Measurements from ENCODE around the gene MINK1. TPM values are rescaled to one million over a fixed set of nuclear protein-coding genes. Genes with fewer than 3 reads are reported as not detected.
A peak's percentile ranks its signal among the peaks of the same experiment; 100 is the strongest.

MINK1 gene
- total RNA-seq, 1 donor from 2014 or later, result 65.3 TPM

DNA sequence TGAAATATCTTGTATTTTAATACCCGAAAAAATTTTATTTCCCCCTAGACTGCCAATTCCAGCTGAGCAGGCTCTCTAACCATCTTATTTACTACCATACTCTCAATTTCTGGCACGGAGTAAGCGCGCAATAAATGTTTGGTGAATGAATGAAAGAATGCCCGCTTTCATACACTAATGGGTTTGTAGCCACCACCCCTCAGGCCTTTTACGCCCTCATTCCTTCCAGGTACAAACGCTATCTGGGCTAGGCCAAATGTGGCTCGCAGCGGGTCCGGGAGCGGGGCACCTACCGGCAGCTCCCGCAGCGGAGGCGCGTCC, 26.7 kb upstream of the MINK1 start:
- no peak for DNase-seq
- CTCF ChIA-PET, result interaction anchor here (2.8 kb wide), 1 partner anchor 16 kb away, joined by 11 read pairs; no protein-coding TSS in a partner anchor
- TF ChIP-seq, protein P1, sequence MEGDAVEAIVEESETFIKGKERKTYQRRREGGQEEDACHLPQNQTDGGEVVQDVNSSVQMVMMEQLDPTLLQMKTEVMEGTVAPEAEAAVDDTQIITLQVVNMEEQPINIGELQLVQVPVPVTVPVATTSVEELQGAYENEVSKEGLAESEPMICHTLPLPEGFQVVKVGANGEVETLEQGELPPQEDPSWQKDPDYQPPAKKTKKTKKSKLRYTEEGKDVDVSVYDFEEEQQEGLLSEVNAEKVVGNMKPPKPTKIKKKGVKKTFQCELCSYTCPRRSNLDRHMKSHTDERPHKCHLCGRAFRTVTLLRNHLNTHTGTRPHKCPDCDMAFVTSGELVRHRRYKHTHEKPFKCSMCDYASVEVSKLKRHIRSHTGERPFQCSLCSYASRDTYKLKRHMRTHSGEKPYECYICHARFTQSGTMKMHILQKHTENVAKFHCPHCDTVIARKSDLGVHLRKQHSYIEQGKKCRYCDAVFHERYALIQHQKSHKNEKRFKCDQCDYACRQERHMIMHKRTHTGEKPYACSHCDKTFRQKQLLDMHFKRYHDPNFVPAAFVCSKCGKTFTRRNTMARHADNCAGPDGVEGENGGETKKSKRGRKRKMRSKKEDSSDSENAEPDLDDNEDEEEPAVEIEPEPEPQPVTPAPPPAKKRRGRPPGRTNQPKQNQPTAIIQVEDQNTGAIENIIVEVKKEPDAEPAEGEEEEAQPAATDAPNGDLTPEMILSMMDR (IDR thresholded peaks at IDR 0.05), result no peak
- no peak overlapping the region for H3K27ac Mint-ChIP-seq
- intact Hi-C loops (cut with micrococcal nuclease), result loop anchor here (2.0 to 5.0 kb wide), 2 partner anchors 96 to 141 kb away; partner anchors contain the start of genes ARRB2 and PFN1
- peaks cover 17% of the 10 kb centered on the region for H3K4me1 Mint-ChIP-seq
- peaks cover 19% of the 10 kb centered on the region for H3K36me3 Mint-ChIP-seq (ENCODE audit: low read depth)
- no peaks in the 10 kb centered on the region for H3K9me3 Mint-ChIP-seq
- POLR2A ChIA-PET, result interaction anchor here (0.5 to 2.3 kb wide), 12 partner anchors 9 to 222 kb away, joined by 3 to 31 read pairs (median 3); partner anchors contain the start of genes ARRB2, C17orf107, GLTPD2 and MINK1
- H3K4me3 Mint-ChIP-seq, result peak overlapping the region; percentile 76
- no peak for ATAC-seq (ENCODE audit: low read depth)
- H3K27me3 Mint-ChIP-seq, result no peaks in the 10 kb centered on the region

DNA sequence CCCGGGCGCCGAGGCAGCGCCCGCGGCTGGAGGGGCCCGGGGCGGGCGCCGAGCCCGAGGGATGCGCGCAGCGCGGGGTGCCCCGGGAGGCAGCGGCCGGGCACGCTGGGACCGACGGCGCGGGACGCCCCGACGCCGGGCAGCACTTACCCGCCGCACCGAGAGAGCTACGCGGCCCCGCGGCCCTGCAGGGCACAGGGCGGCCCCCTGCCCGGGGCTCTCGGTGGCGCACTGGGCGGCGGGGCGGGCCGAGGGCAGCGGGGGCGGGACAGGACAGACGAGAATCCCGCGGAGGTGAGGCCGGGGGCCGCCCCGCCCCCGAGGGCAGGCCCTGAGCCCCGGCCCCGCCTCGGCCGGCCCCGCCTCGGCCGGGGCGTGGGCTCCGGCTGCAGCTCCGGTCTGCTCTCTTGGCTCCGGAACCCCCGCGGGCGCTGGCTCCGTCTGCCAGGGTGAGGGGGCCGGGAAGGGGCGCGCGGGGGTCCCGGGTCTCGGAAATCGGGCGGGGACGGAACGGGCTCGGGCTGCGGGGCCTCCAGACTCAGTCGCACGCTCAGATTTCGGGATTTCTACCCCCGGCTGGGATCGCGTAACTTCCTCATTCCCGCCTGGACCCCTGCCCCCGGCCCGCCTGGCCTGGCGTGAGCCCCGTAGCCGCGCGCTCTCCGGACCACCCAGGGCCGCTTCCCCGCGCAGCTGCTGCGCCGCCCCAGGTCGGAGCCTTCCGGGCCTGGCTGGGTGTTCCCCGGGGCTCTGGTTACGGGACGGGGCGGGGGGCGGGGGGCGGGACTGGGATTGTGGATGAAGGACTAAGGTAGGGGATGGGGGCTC, 26.1 kb upstream of the MINK1 start, which contains the start of gene PLD2:
Gene PLD2 (plus strand): TSS at position 376 of the 828 bp plus-strand sequence. CDS start 621 bp downstream, outside the sequence.
- Mint-ChIP-seq H3K4me3 (peak within 1 kb of the TSS; percentile 83), H3K9me3 (no peaks in the 10 kb centered on the region), H3K4me1 (peaks cover 17% of the 10 kb centered on the region), H3K27me3 (no peaks in the 10 kb centered on the region), H3K27ac (peak within 1 kb of the TSS; percentile 56), H3K36me3 (ENCODE audit: low read depth) (peaks cover 21% of the 10 kb centered on the region)
- POLR2A ChIA-PET, result interaction anchor here (0.6 to 2.3 kb wide), 13 partner anchors 9 to 388 kb away, joined by 3 to 31 read pairs (median 3); partner anchors contain the start of genes ARRB2, C17orf107, GLTPD2 and MINK1
- TF ChIP-seq, protein P1 (IDR thresholded peaks at IDR 0.05), result no peak
- CTCF ChIA-PET, result interaction anchor here (2.8 kb wide), 1 partner anchor 17 kb away, joined by 11 read pairs; no protein-coding TSS in a partner anchor
- intact Hi-C loops (cut with micrococcal nuclease), result loop anchor here (1.0 to 5.0 kb wide), 4 partner anchors 11 to 140 kb away; partner anchors contain the start of genes ARRB2, PFN1 and PSMB6
- peak; percentile 99 for ATAC-seq (ENCODE audit: low read depth)
- peak; percentile 90 for DNase-seq

DNA sequence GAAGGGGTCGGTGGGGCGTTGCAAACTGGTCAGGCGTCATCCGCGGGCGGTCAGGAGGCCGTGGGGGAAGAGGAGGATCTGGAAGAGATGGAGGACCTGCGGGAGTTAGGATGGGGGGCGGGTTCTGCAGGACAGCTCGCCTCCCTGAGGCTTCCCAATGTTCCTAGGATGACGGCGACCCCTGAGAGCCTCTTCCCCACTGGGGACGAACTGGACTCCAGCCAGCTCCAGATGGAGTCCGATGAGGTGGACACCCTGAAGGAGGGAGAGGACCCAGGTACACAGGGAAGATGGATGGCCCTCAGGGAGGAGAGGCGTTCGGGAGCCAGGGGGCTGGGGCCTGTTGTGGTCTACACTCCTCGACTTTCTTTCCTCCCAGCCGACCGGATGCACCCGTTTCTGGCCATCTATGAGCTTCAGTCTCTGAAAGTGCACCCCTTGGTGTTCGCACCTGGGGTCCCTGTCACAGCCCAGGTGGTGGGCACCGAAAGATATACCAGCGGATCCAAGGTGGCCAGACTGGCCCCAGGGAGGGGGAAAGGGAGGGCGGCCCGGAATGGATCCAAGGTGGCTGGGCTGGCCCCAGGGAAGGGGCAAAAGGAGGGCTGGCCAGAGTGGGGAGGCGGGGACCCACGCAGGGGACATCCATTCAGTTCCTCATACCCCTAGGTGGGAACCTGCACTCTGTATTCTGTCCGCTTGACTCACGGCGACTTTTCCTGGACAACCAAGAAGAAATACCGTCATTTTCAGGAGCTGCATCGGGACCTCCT, 25.3 kb upstream of the MINK1 start:
- CTCF ChIA-PET, result interaction anchor here (0.7 to 2.8 kb wide), 3 partner anchors 17 to 83 kb away, joined by 3 to 11 read pairs (median 3); no protein-coding TSS in a partner anchor

DNA sequence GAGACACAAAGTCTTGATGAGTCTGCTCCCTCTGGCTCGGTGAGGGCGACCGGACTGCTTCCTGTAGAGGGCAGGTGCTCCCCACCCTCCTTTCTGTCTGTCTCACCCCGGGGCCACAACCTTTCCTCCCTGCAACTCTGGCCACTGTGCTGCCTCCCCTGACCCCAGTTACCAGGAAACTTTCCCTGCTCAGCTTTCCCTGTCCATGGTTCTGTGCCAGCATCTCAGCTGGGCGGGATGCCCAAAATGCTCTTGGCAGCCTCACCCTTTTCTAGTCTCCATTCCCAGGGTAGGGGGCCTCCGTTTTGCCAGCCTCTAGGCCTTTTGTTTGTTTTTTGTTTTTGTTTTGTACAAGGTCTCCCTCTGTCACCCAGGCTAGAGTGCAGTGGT, 24.8 kb upstream of the MINK1 start:
- Mint-ChIP-seq H3K27me3 (no peaks in the 10 kb centered on the region), H3K27ac (peak overlapping the region; percentile 60)
- no peak for DNase-seq

More for the DNA sequence above, 25.3 kb upstream of the MINK1 start:
- no peak for ATAC-seq (ENCODE audit: low read depth)
- TF ChIP-seq, protein P1 (IDR thresholded peaks at IDR 0.05), result no peak
- Mint-ChIP-seq H3K27ac (peak overlapping the region; percentile 56), H3K4me1 (peaks cover 17% of the 10 kb centered on the region), H3K27me3 (no peaks in the 10 kb centered on the region), H3K36me3 (ENCODE audit: low read depth) (peaks cover 21% of the 10 kb centered on the region), H3K4me3 (peak overlapping the region; percentile 83), H3K9me3 (no peaks in the 10 kb centered on the region)
- DNase-seq, result no peak
- POLR2A ChIA-PET, result interaction anchor here (0.6 to 2.3 kb wide), 9 partner anchors 12 to 387 kb away, joined by 3 to 31 read pairs (median 3); partner anchors contain the start of genes ARRB2, C17orf107, GLTPD2 and PELP1
- intact Hi-C loops (cut with micrococcal nuclease), result loop anchor here (1.0 to 5.0 kb wide), 5 partner anchors 11 to 140 kb away; partner anchors contain the start of genes ARRB2, PFN1 and PSMB6

More for the DNA sequence above, 24.8 kb upstream of the MINK1 start:
- ChIA-PET CTCF (interaction anchor here (0.7 kb wide), 2 partner anchors 18 to 82 kb away, joined by 3 read pairs; no protein-coding TSS in a partner anchor), POLR2A (interaction anchor here (0.6 to 2.3 kb wide), 4 partner anchors 12 to 209 kb away, joined by 3 to 20 read pairs (median 4); partner anchors contain the start of genes ARRB2, GLTPD2 and PSMB6)
- ATAC-seq (ENCODE audit: low read depth), result no peak
- TF ChIP-seq, protein P1 (IDR thresholded peaks at IDR 0.05), result no peak
- intact Hi-C loops (cut with micrococcal nuclease), result loop anchor here (1.0 to 5.0 kb wide), 2 partner anchors 74 to 139 kb away; partner anchors contain the start of gene PFN1
- Mint-ChIP-seq H3K9me3 (no peaks in the 10 kb centered on the region), H3K36me3 (ENCODE audit: low read depth) (peaks cover 21% of the 10 kb centered on the region), H3K4me3 (peak overlapping the region; percentile 83), H3K4me1 (peaks cover 17% of the 10 kb centered on the region)
